Psoas muscle (tissue), 8 donors: ENCODE data around the gene EEFSEC. TPM values are rescaled to one million over a fixed set of nuclear protein-coding genes. Genes with fewer than 3 reads are reported as not detected.
A peak's percentile ranks its signal among the peaks of the same experiment; 100 is the strongest.

Experiments
- ATAC-seq, 4 donors: fragments of 200-7000 bp; cut with Tn5 transposase; one replicate each; pipeline ENCODE4 v1.9.1; 2020; ENCODE audit warnings: moderate library complexity in 3 of 4, mild to moderate bottlenecking in 2 of 4
- DNase-seq, 2 donors: peaks; one replicate each; pipeline ENCODE4 v3.0.0-alpha.2; 2020
- H3K27ac ChIP-seq: fragments of 200-600 bp; one replicate; pipeline ENCODE4 v1.8.0; 2022
- H3K27me3 ChIP-seq, 3 donors: fragments of 200-600 bp in 1 of 3; one replicate each; pipeline versions ENCODE4 v1.6.1 to v1.8.0; 2013 to 2022; ENCODE audit warnings: low read length in 2 of 3, mild to moderate bottlenecking in 2 of 3, moderate library complexity in 1 of 3; ENCODE audit not compliant: insufficient read depth in 3 of 3
- H3K36me3 ChIP-seq, 2 donors: fragments of 200-600 bp in 1 of 2; one replicate each; pipeline versions ENCODE4 v1.6.1 to v1.8.0; 2013 to 2022; ENCODE audit warnings: low read depth in 1 of 2, mild to moderate bottlenecking in 1 of 2, moderate library complexity in 1 of 2; ENCODE audit not compliant: insufficient read depth in 1 of 2
- H3K4me1 ChIP-seq: fragments of 200-600 bp; one replicate; pipeline ENCODE4 v1.8.0; 2022
- H3K4me3 ChIP-seq: fragments of 200-600 bp; one replicate; pipeline ENCODE4 v1.8.0; 2022; ENCODE audit warnings: mild to moderate bottlenecking
- H3K9me3 ChIP-seq: fragments of 200-600 bp; one replicate; pipeline ENCODE4 v1.8.0; 2022
- CTCF ChIP-seq: fragments of 200-600 bp; IDR thresholded peaks from one replicate; pipeline ENCODE4 v1.8.0; 2022; ENCODE audit warnings: antibody characterized with exemption
- WGBS, 3 donors: extraction: QIAGEN DNeasy Blood & Tissue Kit; methylation state at CpG; one replicate each; pipeline versions ENCODE4 v1.1.6 to v1.1.7; 2013; 5-methylcytosine and 5-hydroxymethylcytosine counted together
- intact Hi-C, 2 donors: fragments of 100-400 bp; cut with DNase I; formaldehyde crosslinking; loops; one replicate each; pipeline versions ENCODE4 v1.11.0 to v1.14.2; 2022
- polyA plus RNA-seq, 3 donors: library from polyadenylated mRNA; stranded (reverse); fragments of 200-250 nt; gene quantifications; one replicate each; pipeline ENCODE4 v1.2.3, GENCODE V29; 2013
- total RNA-seq, 4 donors: library from RNA; stranded (reverse); fragmentation: NEBNext Ultra II Directional in 2 of 4; extraction: Animal tissue kit (Norgen Biotek cat#: 25700) in 2 of 4; gene quantifications; one replicate each; pipeline versions ENCODE4 v1.2.1 to v1.2.4, GENCODE V29; 2021 to 2023
- donor health status: healthy with polysubstance abuse.
- donor health status: DM: no; HTN: no; CAD: no; lungs with moderate emphysema.
- donor health status: Bipolar disorder and iron deficiency.
- donor health status: healthy.
- donor health status: DM: yes; HTN: yes; CAD: no.
- donor health status: DM: no; HTN: no; CAD: no.
- donor health status: DM: no; HTN: no; CAD: no.
- donor health status: DM: yes; HTN: yes; CAD: no.

The EEFSEC gene
- total and polyA plus RNA-seq, 7 donors = 10.7 to 18.9 (median 14.0) TPM

- no peak overlapping the region for H3K27ac ChIP-seq
- ATAC-seq = no peak
- no peaks in the 10 kb centered on the region for H3K36me3 ChIP-seq
- no peak overlapping the region for H3K4me3 ChIP-seq
- no peak for DNase-seq
- no peaks in the 10 kb centered on the region for H3K9me3 ChIP-seq
- no peaks in the 10 kb centered on the region for H3K27me3 ChIP-seq
- 86 to 96% (median 89%) methylated on average over 2 of the region's 2 CpGs for WGBS, 3 donors
- TF ChIP-seq CTCF = no peak
- intact Hi-C loops = no loop called here
- peaks cover 9% of the 10 kb centered on the region for H3K4me1 ChIP-seq
Observed at GRCh38 chr3:128215290-128215689, 62.0 kb downstream of the EEFSEC start.

- H3K4me3 ChIP-seq = no peak overlapping the region
Observed at GRCh38 chr3:128215800-128216495, 62.7 kb downstream of the EEFSEC start.

GRCh38 chr3:128217702-128218547, 64.6 kb downstream of the EEFSEC start:
- no peaks in the 10 kb centered on the region for H3K36me3 ChIP-seq
- no peaks in the 10 kb centered on the region for H3K4me1 ChIP-seq
- DNase-seq (no peak), ATAC-seq (peak in 1 of 4 donors; percentile 24)
- no peak for TF ChIP-seq CTCF
- WGBS, 3 donors = 69 to 83% (median 75%) methylated on average over 6 of the region's 6 CpGs
- no peak overlapping the region for H3K27ac ChIP-seq
- intact Hi-C loops = no loop called here
- no peaks in the 10 kb centered on the region for H3K27me3 ChIP-seq
- peaks cover 4% of the 10 kb centered on the region for H3K9me3 ChIP-seq
- no peak overlapping the region for H3K4me3 ChIP-seq

More at GRCh38 chr3:128215800-128216495, 62.7 kb downstream of the EEFSEC start:
- Histone ChIP-seq H3K36me3 (no peaks in the 10 kb centered on the region), H3K27ac (no peak overlapping the region), H3K27me3 (no peaks in the 10 kb centered on the region), H3K9me3 (no peaks in the 10 kb centered on the region), H3K4me1 (peaks cover 2% of the 10 kb centered on the region)
- DNase-seq (no peak), ATAC-seq (no peak)
- 69 to 80% (median 78%) methylated on average over 5 of the region's 5 CpGs for WGBS, 3 donors
- no peak for TF ChIP-seq CTCF
- intact Hi-C loops = no loop called here

GRCh38 chr3:128218548-128219257, 65.4 kb downstream of the EEFSEC start:
- DNase-seq = no peak
- no peaks in the 10 kb centered on the region for H3K27me3 ChIP-seq
- no peaks in the 10 kb centered on the region for H3K36me3 ChIP-seq
- no peak for ATAC-seq
- H3K9me3 ChIP-seq = peaks cover 9% of the 10 kb centered on the region
- TF ChIP-seq CTCF = no peak
- intact Hi-C loops = no loop called here
- H3K4me1 ChIP-seq = no peaks in the 10 kb centered on the region
- no peak overlapping the region for H3K4me3 ChIP-seq
- WGBS, 3 donors = 91 to 95% (median 93%) methylated on average over 13 of the region's 13 CpGs
- H3K27ac ChIP-seq = no peak overlapping the region
